GM21381 (cell line): Measurements from ENCODE around the gene GLT8D1.
A peak's percentile ranks its signal among the peaks of the same experiment; 100 is the strongest.
"Not testable (repeated sequence)": the region's sequence is repeated elsewhere in the genome, so short reads cannot be mapped to it uniquely, and the experiment has no call there.

Experiments
- ATAC-seq: cut with Tn5 transposase; IDR thresholded peaks from one replicate; pipeline ENCODE4 v1.9.1; 2021; ENCODE audit warnings: mild to moderate bottlenecking, moderate library complexity; ENCODE audit not compliant: unreplicated experiment

The GLT8D1 gene

GRCh38 chr3:52683611-52684010 is 22.0 kb downstream of the GLT8D1 start:
- no peak for ATAC-seq

DNA sequence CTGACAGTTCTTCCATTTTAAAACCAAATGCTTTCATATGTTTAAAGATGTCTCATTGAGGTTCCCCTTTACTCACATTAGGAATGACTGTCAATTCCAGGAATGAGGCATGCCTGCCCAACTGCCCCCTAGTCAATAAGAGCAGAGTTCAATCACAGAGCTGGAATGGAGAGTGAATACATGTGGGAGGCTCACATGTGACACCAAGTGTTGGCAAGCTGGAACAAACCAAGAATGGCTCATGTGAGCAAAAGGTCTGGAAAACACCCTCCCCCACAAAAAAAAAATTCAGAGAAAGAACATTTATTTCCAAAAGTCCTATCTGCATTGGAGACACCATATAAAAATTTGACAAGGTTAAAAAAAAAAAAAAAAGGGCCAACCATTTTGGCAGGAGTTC is 23.6 kb downstream of the GLT8D1 start:
- ATAC-seq, result no peak

DNA sequence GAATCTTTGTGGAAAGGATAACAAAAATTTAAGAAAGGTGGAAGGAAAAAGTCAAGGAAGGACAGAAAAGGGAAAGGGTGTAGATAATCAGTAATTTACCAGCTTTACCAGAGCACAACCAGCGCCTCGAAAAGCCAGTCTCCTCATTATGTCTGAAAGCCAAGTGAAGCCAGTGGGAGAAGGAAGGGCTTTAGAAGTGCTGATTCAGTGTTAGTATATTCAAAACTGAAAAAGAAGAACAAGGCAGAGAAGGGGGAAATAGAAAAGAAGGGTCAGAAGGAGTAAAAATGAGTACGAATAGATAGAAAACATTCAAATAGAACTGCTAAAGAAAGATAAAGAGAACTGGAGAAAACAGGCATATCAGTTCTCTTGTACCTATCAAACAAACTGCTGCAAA is 24.0 kb downstream of the GLT8D1 start:
- no peak for ATAC-seq

GRCh38 chr3:52679811-52680210 is 25.8 kb downstream of the GLT8D1 start:
- ATAC-seq, result no peak

- ATAC-seq, result no peak
Observed at GRCh38 chr3:52679199-52679538, 26.4 kb downstream of the GLT8D1 start.

DNA sequence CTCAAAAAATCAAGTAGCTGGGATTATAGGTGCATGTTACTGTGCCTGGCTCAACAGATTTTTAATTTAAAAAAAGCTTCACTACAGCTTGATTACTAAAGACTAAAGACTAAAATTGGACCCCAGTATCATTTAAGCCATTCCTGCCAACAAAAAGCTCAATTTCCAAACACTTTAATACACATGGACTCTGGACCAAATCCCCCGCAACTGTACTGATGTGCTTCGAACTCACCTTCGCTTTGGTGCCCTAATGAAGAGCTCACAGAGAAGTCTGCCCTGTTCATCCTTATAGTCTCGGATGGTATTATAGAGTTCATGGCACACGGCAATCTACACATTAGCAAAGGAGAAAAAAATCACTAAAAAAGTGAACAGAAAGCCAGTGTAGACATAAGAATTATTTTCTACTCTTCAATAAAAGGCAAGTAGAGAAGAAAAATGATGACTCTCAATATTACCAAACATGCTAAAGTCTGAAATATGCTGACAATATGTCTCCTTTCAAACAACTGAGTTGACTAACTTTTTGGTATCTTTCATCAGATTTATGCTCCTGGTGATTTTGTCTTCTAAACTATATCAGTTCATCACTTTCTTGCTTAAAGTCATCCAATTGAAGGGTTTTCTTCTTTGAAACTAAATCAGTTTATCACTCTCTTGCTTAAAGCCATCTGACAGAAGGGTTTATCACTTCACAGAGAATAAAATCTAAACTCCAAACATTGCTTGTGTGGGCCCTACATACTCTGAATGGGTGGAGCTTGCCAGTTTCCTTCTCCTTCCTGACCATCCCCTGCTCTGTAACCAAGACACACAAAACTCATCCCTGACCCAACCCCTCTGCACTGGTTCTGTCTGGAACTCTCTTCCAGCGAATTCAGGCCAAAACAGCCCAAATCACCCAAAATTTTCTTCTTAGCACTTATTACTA is 27.1 kb downstream of the GLT8D1 start:
- no peak for ATAC-seq

GRCh38 chr3:52676201-52676600 is 29.4 kb downstream of the GLT8D1 start:
- not testable (repeated sequence) for ATAC-seq

- no peak for ATAC-seq
Observed at GRCh38 chr3:52671676-52672075, 33.9 kb downstream of the GLT8D1 start.

- ATAC-seq, result peak; percentile 76
Observed at GRCh38 chr3:52670621-52671521, 34.7 kb downstream of the GLT8D1 start.

DNA sequence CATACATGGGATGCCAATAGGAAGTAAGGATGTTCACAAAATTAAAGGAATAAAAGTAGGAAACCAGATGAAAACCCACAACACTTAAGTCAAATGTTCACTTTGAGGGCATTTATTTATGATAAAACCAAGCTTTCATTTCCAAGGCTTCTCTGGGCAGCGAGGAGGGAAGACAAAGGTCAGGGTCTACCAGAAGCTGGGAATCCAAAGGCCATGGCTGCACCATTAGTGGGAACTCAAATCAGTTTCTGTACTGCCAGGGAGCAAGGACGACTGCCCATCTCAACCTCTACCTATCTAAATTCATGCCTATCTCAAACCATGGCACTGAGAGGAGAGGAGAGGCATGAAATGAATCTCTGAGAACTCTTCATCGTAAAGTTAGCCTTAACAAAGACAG is 42.5 kb downstream of the GLT8D1 start:
- ATAC-seq, result no peak

DNA sequence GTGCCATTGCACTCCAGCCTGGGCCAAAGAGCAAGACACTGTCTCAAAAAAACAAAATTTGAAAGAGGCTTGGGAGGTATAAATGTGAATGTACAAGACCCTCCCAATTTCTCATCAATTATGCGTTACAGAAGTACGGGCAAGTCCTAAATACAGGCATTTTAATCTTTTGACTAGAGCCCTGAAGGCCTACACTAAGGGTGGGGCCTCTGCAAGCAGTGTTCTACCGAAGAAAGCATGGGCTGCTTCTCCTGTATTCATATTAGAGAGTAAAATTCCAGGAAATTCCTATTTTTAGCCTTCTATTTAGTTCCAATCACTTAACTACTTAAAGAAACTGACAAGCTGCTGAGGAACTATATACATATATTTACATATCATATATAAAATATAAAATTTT is 45.5 kb downstream of the GLT8D1 start:
- ATAC-seq, result no peak

DNA sequence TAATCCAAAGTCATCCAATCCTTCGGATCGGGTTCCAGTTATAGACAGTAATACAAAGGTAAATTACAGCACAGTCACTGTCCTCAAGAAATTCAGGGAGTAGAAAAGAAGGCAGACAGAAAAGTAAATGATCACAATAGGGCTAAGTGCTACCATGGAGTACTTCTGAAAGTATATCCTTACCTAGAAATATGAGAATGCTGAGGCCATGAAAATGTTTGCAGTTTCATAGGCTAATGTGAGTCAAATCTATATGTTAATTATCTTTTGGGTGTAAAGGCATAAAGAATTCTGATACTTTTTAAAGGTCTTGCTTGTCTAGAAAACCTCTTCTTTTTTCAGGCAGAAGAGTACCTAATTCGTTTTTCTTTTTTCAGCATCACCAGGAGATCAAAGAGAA is 49.7 kb downstream of the GLT8D1 start:
- ATAC-seq, result no peak

GRCh38 chr3:52651592-52651991 is 54.0 kb downstream of the GLT8D1 start:
- no peak for ATAC-seq

DNA sequence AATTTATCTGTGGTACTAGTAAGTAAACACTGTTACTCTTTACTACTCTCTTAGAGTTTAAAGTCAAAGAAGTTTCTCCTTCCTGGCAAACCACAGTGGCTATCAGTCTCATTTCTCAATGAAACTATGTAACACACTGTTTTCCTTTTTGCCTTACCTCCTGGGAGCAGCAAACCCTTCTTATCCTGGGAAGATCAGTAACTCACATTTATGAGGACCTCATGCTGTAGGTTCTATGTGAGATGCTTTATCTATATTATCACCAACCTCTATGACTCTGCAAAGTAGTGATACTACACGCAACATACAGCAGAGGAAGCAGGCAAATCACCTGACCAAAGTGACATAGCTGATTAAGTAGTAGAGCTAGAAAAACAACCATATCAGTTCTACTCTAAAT is 55.2 kb downstream of the GLT8D1 start:
- ATAC-seq, result no peak

DNA sequence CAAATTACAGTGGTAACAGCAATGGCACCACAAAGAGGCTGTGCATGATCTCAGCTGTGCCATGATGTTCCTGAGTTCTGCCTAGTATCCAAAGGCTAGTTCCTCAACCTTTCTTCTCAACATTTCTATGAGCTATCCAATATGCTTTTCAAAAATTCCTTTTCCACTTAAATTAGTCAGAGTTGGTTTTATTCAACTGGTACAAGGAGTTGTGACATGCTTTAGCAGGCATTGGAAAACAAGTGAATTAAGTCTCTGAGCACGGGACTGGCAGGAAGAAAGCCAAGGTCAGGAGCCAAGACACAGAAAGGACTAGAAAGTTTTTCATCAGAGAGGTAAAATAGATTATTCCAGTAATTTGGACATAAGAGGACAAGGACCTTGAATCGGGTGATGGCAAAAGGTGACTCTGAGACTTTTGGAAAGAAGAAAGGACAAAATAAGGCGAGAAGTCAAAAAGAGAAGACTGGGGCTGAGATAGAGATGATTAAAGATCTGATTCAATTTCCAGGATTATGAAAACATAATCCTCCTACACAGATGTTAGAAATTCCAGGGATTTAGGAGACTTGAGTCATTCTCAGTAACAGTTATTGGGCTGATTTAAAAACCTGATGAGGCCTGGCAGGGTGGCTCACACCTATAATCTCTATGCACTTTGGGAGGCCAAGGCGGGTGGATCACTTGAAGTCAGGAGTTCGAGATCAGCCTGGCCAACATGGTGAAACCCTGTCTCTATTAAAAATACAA is 56.0 kb downstream of the GLT8D1 start:
- ATAC-seq, result no peak

- no peak for ATAC-seq
Observed at GRCh38 chr3:52645549-52645948, 60.0 kb downstream of the GLT8D1 start.
